ENCODE results near the gene CCDC32. TPM values are rescaled to one million over a fixed set of nuclear protein-coding genes. Genes with fewer than 3 reads are reported as not detected.
A peak's percentile ranks its signal among the peaks of the same experiment; 100 is the strongest.

The CCDC32 gene
- total RNA-seq, 1 donor from 2014 or later = 13.9 TPM

DNA sequence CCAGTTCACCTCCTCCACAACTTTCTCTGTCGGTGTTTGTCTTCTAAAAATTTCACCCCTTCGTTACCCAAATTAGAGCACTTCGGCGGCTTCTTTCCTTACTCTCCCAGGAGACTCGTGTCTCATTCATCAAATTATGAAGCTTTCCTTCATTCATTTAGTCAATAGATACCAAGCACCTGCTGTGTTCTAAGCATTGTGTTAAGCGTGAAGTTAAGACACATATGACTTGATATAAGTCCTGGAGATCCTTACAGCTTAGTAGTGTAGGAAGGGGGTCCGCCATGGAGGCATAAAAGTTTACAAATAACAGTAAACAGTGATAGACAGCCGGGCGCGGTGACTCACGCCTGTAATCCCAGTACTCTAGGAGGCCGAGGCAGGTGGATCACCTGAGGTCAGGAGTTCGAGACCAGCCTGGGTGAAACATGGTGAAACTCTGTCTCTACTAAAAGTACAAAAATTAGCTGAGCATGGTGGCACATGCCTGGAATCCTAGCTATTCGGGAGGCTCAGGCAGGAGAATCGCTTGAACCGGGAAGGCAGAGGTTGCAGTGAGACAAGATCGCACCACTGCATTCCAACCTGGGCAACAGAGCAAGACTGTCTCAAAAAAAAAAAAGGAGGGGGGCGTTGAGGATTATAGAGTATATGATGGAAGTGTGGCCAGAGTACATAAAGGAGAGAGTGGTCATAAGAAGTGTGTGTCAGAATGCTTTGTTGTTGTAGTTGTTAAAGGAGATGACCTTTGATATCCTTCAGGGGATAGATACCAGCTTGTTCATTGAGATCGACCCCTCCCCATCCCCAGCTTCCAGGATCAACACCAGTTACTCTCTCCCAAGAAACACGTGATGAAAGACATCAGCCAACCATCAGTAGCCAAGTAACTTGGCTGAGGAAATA, 744 bp upstream of the CCDC32 start:
- no peak for ATAC-seq

DNA sequence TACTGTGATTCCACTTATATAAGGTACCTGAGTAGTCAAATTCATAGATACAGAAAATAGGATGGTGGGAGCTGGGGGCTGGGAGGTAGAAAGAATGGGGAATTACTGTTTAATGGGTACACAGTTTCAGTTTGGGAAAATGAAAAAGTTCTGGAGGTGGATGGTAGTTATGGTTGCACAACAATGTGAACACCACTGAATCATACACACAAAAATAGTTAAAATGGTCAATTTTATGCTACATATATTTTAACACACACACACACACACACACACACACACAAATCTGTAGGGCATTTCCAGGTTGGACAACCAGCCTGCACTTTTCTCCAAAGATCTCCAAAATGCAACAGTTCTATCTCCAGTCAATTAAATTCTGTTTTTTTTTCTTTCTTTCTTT, 1.4 kb downstream of the CCDC32 start:
- ATAC-seq = no peak

DNA sequence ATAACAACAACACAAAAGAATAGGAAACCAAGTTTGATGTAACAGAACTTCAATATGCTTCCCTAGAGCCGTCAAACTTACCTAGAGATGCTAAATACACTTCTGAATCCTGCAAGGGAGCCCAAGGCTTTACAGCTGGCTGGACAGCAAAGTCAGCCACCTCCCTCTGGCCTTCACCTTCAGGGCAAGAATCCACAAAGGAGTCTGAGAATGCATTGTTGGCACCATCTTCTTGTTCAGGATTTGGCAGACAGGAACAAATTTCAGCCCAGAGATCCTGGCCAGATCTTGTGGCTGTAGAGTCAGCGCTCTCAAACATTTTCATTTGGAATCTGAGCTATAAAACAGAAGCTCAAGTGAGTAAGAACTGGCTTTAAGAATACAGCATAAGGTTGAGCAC, 2.2 kb downstream of the CCDC32 start:
- no peak for ATAC-seq

DNA sequence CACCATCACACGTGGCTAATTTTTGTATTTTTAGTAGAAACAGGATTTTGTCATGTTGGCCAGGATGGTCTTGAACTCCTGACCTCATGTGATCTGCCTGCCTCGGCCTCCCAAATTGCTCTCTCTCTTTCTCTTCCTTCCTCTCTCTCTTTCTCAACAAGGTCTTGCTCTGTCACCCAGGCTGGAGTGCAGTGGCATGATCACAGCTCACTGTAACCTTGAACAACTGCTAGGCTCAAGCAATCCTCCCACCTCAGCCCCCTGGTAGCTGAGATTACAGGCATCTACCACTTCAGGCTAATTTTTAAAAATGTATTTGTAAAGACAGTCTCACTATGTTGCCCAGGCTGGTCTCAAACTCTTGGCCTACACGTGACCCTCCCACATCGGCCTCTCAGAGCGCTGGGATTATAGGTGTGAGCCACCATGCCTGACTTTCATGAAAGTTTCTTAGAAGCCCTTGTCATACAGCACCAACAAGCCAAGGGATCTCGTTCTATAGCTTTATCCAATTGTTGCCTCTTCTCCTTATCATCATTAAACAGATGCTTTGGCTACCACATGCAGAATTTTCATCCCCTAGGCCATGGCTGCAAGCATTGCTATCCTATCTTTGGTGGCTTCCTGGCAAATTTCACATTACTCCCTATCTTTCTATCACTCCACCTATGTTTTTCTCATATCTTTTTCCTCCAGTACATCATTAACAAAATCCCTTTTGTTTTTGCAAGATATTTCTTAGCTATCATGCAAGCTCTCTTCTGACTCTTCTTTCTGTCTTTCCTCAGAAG, 5.7 kb downstream of the CCDC32 start:
- no peak for ATAC-seq

DNA sequence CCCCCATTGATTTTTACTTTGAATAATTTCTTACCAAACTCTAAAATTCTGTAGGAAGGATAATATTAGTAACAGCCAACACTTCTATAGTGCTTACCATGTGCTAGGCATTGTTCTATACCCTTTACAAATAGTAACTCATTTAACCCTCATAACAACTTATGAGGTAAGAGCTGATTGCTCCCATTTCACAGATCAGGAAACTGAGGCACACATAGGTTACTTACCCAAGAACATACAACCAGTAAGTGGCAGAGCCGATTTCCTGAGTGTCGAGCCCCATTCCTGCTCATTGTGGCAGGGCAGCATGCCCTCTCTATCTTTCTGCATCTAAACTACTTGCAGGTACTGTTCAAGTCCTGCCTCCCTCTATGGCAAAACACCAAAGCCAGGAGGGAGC, 9.0 kb downstream of the CCDC32 start:
- ATAC-seq = no peak

DNA sequence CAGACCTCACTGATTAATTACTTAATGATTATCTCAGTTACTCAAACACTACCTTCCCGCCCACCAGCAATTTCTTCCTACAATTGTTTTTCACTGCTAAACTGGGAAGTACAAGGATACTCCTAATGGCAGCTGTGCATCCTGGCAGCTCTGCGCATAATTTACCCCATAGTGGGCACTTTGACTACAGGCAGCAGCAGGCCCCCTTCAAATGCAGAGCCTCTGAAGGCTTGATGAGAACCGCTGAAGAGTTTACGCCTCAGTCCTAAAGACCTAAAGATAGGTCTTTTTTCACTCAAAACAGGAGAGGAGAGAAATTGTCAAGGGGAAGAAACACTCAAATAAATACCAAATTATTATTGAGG, 10.7 kb downstream of the CCDC32 start:
- no peak for ATAC-seq

DNA sequence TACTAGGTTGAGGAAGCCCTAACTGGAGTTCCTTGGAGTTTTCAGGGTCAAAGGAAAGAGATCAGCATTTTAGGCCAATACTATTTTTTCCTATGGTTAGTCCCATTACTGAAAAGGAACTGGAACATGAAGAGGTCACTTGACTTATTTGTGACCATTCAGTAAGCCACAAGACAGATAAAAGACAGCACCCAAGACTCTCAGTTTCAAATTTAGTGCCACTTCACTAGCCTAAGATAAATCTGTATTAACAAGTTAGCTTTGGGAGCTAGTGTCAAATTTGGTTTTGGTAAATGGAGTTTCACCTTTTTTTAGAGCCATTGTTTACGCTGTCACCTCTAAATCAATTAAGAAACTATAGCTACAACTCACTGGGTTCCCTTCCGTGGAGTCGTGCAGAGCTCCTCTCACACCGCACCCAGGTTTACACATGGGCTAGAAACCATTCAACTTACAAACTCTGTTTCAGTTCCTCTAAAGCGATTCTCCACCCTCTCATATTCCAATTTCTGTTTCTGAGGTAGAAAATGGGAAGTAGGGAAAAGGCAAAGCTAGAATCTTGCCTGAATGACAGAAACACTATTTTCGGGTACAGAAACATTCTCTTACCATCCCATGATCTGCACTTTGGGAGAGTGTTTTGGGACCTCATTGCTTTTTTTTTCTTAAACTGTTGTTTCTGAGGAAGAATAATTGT, 14.4 kb downstream of the CCDC32 start:
- peak; percentile 34 for ATAC-seq

DNA sequence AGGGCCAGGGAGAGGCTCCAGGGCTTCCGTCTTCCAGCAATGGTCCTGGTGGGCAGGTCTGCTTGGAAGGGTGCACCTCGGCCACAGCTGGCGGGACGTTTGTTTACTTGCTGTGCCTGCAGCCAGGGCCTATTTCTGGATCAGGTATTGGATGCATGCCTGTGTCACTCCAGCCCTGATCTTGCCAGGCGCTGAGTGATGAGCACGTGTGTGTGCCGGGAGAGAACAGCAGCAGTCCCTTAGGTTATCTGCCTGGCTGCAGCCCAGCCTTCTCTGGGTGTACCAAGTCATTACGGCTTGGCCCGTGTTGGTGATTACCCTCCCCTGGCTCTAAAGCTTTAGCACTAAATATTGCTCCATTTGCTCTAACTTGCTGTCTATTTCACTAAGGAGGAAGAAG, 14.9 kb downstream of the CCDC32 start:
- ATAC-seq = no peak

DNA sequence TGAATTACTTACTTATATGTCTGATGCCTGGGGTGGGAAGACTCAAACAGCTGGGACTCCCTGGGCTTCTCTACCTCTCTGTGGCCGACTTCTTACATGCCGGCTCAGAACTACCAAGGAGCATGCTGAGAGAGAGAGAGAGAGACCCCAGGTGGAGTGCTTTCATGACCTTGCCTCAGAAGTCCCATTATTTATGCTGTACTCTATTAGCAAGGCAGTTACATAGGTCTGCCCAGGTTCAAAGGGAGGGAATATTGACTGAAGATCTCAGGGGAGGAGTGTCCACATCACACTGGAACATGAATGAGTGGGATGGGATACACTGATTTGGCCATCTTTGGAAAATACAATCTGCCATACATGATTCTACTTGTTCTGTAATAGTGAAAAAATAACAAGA, 16.2 kb downstream of the CCDC32 start:
- ATAC-seq = no peak

DNA sequence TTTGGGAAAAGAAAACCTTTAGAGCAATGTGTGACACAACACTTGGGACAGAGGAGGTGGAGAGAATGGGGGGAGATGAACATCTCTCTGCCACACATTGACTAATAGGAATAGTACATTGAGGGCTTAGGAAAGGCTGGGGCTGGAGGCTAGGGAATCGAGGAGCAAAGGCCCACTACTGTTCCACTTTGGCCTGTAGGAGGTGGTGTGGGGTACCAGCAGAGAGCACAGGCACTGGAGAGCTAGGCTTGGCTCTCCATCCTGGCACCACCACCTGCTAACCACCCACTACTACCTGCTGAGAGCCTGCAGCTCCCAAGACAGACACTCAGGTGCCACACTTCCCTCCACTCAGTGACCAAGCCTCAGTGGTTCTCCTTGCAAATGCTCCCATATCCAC, 19.4 kb downstream of the CCDC32 start:
- ATAC-seq = no peak

DNA sequence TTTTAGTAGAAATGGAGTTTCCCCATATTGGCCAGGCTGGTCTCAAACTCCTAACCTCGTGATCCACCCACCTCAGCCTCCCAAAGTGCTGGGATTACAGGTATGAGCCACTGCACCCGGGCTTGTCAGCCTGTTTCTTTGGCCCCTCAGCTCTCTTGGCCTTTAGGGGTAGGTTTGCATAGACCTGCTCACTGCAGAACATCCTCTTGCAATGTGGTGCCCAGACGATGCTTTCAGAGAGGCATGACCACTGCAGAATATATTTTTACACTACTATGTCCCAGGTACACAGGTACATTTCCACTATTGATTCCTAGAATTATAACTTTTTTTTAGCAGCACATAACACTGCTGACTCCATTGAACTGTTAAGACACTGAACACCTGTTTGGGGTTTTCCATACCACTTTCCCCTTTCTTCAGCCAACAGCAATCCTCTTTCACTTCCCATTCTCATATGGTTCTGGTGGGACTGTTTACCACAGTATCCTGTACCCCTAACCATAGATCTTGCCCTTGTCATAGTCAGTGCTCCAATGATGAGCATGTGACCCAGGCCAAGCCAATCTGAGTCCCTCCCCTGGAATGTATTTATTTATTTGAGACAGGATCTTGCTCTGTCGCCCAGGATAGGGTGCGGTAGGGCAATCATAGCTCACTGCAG, 21.1 kb downstream of the CCDC32 start:
- peak; percentile 26 for ATAC-seq

DNA sequence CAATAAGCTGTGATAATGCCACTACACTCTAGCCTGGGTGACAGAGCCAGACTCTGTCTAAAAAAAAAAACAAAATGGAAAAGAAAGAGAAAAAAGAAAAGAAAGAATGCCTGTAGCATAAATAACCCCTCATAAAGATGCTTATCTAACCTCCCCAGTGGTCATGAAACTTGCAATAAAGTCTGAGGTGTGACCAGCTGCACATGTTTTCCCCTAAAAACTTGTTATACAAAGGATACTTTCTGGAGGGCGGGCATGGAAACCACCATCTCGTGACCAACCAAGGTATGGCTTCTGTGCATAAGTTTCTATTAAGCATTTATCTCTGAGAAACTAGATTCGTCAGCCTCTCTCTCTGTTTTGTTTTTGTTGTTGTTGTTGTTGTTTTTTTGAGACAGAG, 21.8 kb downstream of the CCDC32 start:
- no peak for ATAC-seq

DNA sequence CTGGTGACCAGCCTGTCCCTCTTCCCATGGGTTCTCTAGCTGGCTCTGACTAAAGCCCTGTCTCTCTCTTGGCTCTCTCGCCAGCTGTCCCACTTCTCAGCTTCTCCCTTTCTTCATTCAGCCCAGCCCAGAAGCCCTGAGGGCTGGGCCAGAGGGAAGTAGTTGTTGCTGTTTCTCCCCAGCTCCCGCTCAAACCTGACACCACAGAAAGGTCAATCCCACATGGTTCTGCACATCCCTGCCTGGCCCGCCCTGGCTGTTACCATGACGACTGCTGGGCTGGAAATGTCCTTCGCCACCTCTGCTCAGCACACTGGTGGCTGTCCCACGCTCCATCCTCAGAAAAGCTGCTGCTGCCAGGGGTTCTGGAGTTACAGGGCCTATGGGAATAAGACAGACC, 25.9 kb downstream of the CCDC32 start:
- ATAC-seq = no peak

DNA sequence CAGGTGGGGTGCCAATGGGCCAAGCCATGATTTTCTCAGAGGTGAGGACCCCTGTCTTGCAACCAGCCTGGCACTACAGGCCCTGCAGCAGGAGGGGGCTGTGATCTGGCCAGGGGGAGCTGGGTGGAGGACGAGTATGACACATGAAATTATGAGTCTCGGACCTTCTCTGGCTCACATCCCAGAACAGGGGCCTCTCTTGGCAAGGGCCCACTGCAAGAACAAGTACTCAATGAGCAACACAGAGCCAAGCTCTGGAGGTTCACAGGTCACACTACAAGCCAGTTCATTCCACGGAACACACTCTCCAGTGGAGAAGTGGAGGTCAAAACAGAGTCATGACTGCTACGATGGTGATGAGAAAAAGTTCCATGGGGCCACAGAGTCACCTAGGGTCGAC, 28.3 kb downstream of the CCDC32 start:
- no peak for ATAC-seq

DNA sequence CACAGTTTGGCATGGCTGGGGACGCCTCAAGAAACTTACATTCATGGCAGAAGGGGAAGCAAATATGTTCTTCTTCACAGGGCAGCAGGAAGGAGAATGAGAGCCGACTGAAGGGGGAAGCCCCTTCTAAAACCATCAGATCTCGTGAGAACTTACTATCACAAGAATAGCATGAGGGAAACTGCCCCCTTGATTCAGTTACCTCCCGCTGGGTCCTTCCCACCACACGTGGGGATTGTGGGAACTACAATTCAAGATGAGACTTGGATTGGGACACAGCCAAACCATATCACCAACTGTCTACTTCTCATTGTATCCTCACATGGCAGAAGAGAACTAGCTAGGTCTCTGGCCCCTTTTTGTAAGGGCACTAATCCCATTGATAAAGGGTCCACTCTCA, 30.5 kb downstream of the CCDC32 start:
- ATAC-seq = no peak

DNA sequence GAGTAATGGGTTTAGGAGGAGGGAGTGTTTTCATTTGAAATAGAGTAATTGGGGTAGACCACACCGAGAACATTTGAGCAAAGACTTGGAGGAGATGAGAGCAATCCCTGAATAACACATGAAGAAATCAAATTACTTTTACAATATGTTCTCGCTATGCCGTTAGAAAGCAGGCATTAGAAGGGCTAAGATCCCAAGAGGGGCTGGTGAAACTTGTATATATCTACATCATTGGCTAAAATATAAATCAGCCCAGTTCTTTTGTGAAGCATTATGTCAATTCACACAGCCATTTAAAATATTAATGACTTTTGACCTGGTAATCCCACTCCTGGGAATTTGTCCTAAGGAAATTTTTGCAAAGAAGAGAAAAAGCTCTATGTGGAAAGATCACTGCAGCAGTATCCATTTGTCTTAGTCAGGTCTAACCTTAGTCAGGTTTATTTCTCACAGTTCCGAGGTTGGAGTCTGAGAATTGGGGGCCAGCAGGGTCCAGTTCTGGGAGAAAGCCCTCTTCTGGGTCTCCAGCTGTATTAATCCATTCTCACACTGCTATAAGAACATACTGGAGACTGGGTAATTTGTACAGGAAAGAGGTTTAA, 31.0 kb downstream of the CCDC32 start:
- no peak for ATAC-seq

DNA sequence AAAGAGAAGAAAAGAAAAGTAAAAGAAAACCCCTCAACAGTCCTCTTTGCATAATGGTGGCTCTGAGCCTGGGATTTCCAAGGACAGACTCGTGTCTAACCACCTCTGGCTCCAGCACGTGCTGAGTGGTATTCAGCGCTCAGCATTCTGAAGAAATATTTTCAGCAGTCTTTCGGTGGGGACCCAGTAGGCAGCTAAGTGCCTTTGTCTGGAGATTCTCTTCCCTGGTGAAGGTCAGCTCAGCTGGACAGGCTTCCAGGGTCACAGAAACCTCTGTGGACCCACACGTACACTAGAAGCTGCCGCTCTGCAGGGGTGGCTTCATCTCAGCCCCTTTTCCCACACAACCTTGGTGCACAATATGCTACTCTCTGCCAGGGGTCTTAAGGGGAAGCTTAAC, 36.0 kb downstream of the CCDC32 start:
- ATAC-seq = no peak

DNA sequence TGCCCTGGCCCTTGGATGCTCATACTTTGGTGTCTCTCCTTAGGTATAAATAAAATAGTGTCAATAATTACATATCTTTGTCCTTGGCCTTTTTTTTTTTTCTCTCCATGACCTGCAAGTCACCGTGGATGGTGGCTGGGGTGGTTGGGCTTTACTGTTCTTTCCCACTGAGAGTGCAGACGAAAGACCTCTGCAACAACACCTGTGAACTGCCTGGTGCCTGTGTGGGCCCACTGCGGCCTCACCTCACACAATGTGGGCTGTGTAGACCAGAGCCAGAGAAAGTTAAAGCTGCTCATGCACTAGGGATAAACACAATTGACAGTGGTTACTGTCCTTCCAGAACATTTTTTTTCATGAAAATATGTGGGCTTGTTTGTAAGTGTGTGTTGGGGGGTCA, 39.0 kb downstream of the CCDC32 start:
- no peak for ATAC-seq

DNA sequence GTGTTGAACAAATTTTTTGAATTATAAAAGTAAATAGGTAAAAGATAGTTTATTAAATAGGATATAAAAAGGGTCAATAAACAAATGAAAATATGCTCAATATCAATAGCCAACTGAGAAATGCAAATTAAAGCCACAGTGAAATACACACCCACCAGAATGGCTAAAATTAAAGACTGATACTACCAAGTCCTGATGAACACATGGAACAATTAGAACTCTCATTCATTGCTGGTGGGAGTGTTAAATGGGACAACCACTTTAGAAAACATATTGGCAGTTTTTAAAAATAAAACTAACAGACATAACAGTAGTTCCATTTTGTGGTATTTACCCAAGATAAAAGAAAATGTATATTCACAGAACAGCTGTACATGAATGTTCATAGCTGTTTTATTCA, 41.2 kb downstream of the CCDC32 start:
- ATAC-seq = no peak

DNA sequence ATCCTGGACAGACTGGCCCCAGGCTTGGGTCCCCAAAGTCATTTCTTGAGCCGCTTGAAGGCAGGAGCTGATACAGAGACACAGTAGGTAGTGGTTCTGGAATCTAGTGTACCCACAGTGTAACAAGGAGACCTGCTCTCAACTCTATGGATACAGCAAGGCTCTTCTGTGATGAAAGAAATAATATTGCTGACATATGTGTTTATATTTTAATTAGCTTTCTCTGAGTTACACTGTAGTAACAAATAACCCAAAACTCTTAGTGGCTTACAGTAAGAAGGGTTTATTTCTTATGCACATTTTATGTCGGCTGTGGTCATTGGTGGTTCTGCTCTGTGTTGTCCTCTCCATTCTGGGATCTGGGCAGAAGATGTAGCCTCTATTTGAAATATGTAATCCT, 48.5 kb downstream of the CCDC32 start:
- ATAC-seq = no peak

DNA sequence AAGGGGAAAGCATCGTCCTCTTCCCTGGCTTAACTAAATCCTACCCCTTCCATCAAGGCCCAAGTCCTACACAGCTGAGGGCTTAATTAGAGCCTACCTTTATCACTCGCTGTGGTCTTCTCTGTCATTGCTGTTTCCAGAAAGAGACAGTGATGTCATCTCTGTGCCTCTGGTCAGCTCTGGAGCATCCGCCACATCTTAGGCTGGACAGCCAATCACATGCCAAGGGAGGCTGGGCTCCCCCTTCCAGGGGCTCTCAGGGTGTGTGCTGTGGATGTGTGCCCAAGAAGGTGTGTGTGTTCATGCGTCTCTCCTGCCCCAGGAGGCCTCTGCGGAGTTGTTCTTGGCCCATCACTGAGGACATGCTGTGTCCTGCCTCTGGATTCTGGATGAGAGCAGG, 51.2 kb downstream of the CCDC32 start:
- no peak for ATAC-seq

DNA sequence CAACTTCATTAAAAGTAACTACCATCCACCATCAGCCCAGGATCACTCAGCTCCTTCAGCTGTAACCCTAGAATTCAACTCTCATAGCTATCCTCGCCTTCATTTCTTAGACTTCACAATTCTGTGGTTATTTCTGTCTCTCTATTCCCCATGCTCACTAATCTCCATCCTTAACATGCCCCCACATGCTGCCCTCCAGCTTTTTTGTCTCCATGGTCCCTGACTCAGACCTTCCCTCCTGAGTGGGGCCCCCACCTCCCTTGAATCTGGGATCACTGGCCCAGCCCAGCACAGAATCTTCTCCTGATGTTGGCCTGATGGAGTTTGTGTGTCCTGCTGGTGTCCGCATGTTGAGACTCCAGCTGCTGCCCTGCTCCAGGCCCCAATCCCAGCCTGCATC, 52.4 kb downstream of the CCDC32 start:
- ATAC-seq = no peak
